K562 (cell line): Measurements from ENCODE around the gene RASGEF1C. TPM values are rescaled to one million over a fixed set of nuclear protein-coding genes. Genes with fewer than 3 reads are reported as not detected.

ENCODE experiments used
- CBFA2T3 ChIP-seq: fragments of 450-650 bp; IDR thresholded peaks from 2 replicates; pipeline ENCODE4 v1.6.1; 2017
- ETS2 ChIP-seq: IDR thresholded peaks from 2 replicates; pipeline ENCODE4 v1.6.1; 2016; ENCODE audit warnings: borderline replicate concordance, missing genetic modification characterization, mild to moderate bottlenecking, moderate library complexity, missing compliant biosample characterization; ENCODE audit not compliant: poor library complexity, severe bottlenecking
- FOXK1 ChIP-seq: sonication (generic); formaldehyde crosslinking; IDR thresholded peaks from 2 replicates; pipeline ENCODE4 v1.8.0; 2022; ENCODE audit warnings: missing genetic modification reagents, mild to moderate bottlenecking, borderline replicate concordance
- FOXK2 ChIP-seq, 2 experiments: fragments of 450-650 bp; IDR thresholded peaks in 1 of 2; conservative IDR thresholded peaks in 1 of 2; 2 replicates each; pipeline ENCODE4 v1.6.1; 2016; ENCODE audit warnings: low read depth in 2 of 2, mild to moderate bottlenecking in 1 of 2
- SAFB ChIP-seq: fragments of 200-400 bp; formaldehyde crosslinking; IDR thresholded peaks from 2 replicates; pipeline ENCODE4 v1.6.1; 2017; ENCODE audit warnings: low read depth, low read length, borderline replicate concordance
- ZBTB1 ChIP-seq: sonication (generic); formaldehyde crosslinking; IDR thresholded peaks from 2 replicates; pipeline ENCODE4 v1.8.1; 2023; ENCODE audit warnings: missing genetic modification reagents, low read depth, mild to moderate bottlenecking, borderline replicate concordance
- ZNF445 ChIP-seq: fragments of 250-450 bp; sonication (Bioruptor Pico); IDR thresholded peaks from 2 replicates; pipeline ENCODE4 v1.4.0; 2020; ENCODE audit warnings: low read depth, mild to moderate bottlenecking, moderate library complexity
- ZNF695 ChIP-seq: fragments of 450-650 bp; formaldehyde crosslinking; IDR thresholded peaks from 2 replicates; pipeline ENCODE4 v1.4.0; 2020; ENCODE audit warnings: mild to moderate bottlenecking, moderate library complexity
- polyA plus RNA-seq, 8 experiments: library from polyadenylated mRNA; depleted of rRNA in 4 of 8; stranded (reverse) in 5 of 8; unstranded in 3 of 8; fragments of >200 nt; fragmentation: Nextera tagmentation in 2 of 8; fragmentation: Illumina TruSeq in 1 of 8; extraction: Ambion mirVana in 2 of 8; extraction: Trizol in 1 of 8; gene quantifications; 2 replicates each; pipeline versions ENCODE4 v1.2.1 to v1.2.3, GENCODE V29; 2011 to 2014; ENCODE audit warnings: inconsistent platforms in 1 of 8, missing spikeins in 1 of 8
- total RNA-seq, 7 experiments: library from RNA; depleted of rRNA in 6 of 7; stranded (reverse); fragments of >200 nt in 6 of 7; fragmentation: Illumina TruSeq in 2 of 7; extraction: Trizol in 2 of 7; gene quantifications; 2 replicates each; pipeline versions ENCODE4 v1.2.1 to v1.2.3, GENCODE V29; 2011 to 2021; ENCODE audit warnings: low replicate concordance in 1 of 7
- TF ChIP-seq, protein P1 (sequence below): fragments of 200-600 bp; sonication (generic); IDR thresholded peaks from one replicate; pipeline ENCODE4 v1.6.1; 2012; ENCODE audit warnings: mild to moderate bottlenecking, low read depth, low read length, inconsistent platforms
- TF ChIP-seq, protein P2 (sequence below): fragments of 450-650 bp; conservative IDR thresholded peaks from 2 replicates; pipeline ENCODE4 v1.6.1; 2016; ENCODE audit warnings: missing genetic modification characterization, low read depth, mild to moderate bottlenecking, missing compliant biosample characterization, moderate library complexity
- TF ChIP-seq, protein P3 (sequence below), 3 experiments: fragments of 200-800 bp in 1 of 3; sonication (Bioruptor generic) in 1 of 3; sonication (generic) in 1 of 3; formaldehyde crosslinking in 1 of 3; IDR thresholded peaks; 2 replicates each; pipeline versions ENCODE4 v1.6.1 to v1.8.0; 2016 to 2022; ENCODE audit warnings: mild to moderate bottlenecking in 2 of 3, missing compliant biosample characterization in 2 of 3, missing genetic modification characterization in 2 of 3, missing genetic modification reagents in 1 of 3
- TF ChIP-seq, protein P4 (sequence below): conservative IDR thresholded peaks from 2 replicates; pipeline ENCODE4 v1.6.1; 2011; ENCODE audit warnings: low read depth, mild to moderate bottlenecking, low read length; ENCODE audit not compliant: control insufficient read depth

Gene RASGEF1C
- total and polyA plus RNA-seq, 9 of the 15 experiments (the other 6 are each of a cell fraction or from before 2014, with no cell fraction given) = 0.04 to 1.1 (median 0.21) TPM; not detected in 4

DNA sequence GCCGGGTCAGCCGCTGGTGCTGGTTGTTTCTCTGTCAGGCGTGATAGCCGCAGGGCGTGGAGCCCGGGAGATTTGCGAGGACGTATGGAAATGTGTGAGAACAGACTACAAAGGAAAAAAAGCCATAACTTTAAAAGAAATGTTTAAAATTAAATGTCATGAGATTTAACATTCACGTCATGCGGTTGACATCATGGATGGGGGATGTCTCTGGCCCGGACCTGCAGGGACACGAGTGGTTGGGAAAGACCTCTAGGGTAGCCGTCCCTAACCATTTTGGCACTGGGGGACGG lies 136.8 kb downstream of the RASGEF1C start (continued):
- TF ChIP-seq, protein P1, sequence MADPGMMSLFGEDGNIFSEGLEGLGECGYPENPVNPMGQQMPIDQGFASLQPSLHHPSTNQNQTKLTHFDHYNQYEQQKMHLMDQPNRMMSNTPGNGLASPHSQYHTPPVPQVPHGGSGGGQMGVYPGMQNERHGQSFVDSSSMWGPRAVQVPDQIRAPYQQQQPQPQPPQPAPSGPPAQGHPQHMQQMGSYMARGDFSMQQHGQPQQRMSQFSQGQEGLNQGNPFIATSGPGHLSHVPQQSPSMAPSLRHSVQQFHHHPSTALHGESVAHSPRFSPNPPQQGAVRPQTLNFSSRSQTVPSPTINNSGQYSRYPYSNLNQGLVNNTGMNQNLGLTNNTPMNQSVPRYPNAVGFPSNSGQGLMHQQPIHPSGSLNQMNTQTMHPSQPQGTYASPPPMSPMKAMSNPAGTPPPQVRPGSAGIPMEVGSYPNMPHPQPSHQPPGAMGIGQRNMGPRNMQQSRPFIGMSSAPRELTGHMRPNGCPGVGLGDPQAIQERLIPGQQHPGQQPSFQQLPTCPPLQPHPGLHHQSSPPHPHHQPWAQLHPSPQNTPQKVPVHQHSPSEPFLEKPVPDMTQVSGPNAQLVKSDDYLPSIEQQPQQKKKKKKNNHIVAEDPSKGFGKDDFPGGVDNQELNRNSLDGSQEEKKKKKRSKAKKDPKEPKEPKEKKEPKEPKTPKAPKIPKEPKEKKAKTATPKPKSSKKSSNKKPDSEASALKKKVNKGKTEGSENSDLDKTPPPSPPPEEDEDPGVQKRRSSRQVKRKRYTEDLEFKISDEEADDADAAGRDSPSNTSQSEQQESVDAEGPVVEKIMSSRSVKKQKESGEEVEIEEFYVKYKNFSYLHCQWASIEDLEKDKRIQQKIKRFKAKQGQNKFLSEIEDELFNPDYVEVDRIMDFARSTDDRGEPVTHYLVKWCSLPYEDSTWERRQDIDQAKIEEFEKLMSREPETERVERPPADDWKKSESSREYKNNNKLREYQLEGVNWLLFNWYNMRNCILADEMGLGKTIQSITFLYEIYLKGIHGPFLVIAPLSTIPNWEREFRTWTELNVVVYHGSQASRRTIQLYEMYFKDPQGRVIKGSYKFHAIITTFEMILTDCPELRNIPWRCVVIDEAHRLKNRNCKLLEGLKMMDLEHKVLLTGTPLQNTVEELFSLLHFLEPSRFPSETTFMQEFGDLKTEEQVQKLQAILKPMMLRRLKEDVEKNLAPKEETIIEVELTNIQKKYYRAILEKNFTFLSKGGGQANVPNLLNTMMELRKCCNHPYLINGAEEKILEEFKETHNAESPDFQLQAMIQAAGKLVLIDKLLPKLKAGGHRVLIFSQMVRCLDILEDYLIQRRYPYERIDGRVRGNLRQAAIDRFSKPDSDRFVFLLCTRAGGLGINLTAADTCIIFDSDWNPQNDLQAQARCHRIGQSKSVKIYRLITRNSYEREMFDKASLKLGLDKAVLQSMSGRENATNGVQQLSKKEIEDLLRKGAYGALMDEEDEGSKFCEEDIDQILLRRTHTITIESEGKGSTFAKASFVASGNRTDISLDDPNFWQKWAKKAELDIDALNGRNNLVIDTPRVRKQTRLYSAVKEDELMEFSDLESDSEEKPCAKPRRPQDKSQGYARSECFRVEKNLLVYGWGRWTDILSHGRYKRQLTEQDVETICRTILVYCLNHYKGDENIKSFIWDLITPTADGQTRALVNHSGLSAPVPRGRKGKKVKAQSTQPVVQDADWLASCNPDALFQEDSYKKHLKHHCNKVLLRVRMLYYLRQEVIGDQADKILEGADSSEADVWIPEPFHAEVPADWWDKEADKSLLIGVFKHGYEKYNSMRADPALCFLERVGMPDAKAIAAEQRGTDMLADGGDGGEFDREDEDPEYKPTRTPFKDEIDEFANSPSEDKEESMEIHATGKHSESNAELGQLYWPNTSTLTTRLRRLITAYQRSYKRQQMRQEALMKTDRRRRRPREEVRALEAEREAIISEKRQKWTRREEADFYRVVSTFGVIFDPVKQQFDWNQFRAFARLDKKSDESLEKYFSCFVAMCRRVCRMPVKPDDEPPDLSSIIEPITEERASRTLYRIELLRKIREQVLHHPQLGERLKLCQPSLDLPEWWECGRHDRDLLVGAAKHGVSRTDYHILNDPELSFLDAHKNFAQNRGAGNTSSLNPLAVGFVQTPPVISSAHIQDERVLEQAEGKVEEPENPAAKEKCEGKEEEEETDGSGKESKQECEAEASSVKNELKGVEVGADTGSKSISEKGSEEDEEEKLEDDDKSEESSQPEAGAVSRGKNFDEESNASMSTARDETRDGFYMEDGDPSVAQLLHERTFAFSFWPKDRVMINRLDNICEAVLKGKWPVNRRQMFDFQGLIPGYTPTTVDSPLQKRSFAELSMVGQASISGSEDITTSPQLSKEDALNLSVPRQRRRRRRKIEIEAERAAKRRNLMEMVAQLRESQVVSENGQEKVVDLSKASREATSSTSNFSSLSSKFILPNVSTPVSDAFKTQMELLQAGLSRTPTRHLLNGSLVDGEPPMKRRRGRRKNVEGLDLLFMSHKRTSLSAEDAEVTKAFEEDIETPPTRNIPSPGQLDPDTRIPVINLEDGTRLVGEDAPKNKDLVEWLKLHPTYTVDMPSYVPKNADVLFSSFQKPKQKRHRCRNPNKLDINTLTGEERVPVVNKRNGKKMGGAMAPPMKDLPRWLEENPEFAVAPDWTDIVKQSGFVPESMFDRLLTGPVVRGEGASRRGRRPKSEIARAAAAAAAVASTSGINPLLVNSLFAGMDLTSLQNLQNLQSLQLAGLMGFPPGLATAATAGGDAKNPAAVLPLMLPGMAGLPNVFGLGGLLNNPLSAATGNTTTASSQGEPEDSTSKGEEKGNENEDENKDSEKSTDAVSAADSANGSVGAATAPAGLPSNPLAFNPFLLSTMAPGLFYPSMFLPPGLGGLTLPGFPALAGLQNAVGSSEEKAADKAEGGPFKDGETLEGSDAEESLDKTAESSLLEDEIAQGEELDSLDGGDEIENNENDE = no peak
- TF ChIP-seq, protein P2, sequence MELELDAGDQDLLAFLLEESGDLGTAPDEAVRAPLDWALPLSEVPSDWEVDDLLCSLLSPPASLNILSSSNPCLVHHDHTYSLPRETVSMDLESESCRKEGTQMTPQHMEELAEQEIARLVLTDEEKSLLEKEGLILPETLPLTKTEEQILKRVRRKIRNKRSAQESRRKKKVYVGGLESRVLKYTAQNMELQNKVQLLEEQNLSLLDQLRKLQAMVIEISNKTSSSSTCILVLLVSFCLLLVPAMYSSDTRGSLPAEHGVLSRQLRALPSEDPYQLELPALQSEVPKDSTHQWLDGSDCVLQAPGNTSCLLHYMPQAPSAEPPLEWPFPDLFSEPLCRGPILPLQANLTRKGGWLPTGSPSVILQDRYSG (tag) = no peak; the same call in 1 of the 2 replicates
- TF ChIP-seq CBFA2T3 (no peak), SAFB (no peak), ZNF445 (CRISPR knock-in tag) (no peak; the same call in 1 of the 2 replicates), FOXK1 (no peak; the same call in 1 of the 2 replicates), ZNF695 (CRISPR knock-in tag) (no peak), FOXK2 (conservative IDR thresholded peaks at IDR 0.05 in 1 of 2, IDR thresholded peaks at IDR 0.05 in 1 of 2; ENCODE audit: low read depth in 2 of 2) (no peak; a peak in 1 of 4 replicates), ZBTB1 (no peak), ETS2 (tag) (no peak)
- TF ChIP-seq, protein P3, sequence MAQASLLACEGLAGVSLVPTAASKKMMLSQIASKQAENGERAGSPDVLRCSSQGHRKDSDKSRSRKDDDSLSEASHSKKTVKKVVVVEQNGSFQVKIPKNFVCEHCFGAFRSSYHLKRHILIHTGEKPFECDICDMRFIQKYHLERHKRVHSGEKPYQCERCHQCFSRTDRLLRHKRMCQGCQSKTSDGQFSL (CRISPR knock-in tag; IDR thresholded peaks at IDR 0.05) = no peak
- TF ChIP-seq, protein P3 (tag; IDR thresholded peaks at IDR 0.05) = peak in 1 of 2 experiments; percentile 22; a peak in 1 of 4 replicates
- TF ChIP-seq, protein P4, sequence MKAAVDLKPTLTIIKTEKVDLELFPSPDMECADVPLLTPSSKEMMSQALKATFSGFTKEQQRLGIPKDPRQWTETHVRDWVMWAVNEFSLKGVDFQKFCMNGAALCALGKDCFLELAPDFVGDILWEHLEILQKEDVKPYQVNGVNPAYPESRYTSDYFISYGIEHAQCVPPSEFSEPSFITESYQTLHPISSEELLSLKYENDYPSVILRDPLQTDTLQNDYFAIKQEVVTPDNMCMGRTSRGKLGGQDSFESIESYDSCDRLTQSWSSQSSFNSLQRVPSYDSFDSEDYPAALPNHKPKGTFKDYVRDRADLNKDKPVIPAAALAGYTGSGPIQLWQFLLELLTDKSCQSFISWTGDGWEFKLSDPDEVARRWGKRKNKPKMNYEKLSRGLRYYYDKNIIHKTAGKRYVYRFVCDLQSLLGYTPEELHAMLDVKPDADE = no peak
